Activated naive CD4-positive, alpha-beta T cell treated with anti-CD3 and anti-CD28 coated beads, Interleukin-2, amount 50 U/mL, for 72 hours (primary cell): ENCODE data around the gene ZNF260. TPM values are rescaled to one million over a fixed set of nuclear protein-coding genes. Genes with fewer than 3 reads are reported as not detected.
"Not testable (repeated sequence)": the region's sequence is repeated elsewhere in the genome, so short reads cannot be mapped to it uniquely, and the experiment has no call there.

Experiments used
- ATAC-seq, 2 donors: fragments of 150-1000 bp; cut with Tn5 transposase; 2 replicates each; pipeline ENCODE4 v1.10.0; 2021; ENCODE audit warnings: mild to moderate bottlenecking in 2 of 2, moderate library complexity in 2 of 2
- DNase-seq, 2 donors: peaks; one replicate each; pipeline ENCODE4 v3.0.0; 2021 to 2022; ENCODE audit warnings: low spot score in 2 of 2
- H3K27ac Mint-ChIP-seq, 2 donors: one replicate each; pipeline ENCODE4 v1.8.0; 2022; ENCODE audit warnings: mild to moderate bottlenecking in 2 of 2, mixed read lengths in 2 of 2
- H3K36me3 Mint-ChIP-seq, 2 donors: one replicate each; pipeline ENCODE4 v1.8.0; 2022; ENCODE audit warnings: mixed read lengths in 2 of 2
- H3K9me3 Mint-ChIP-seq, 2 donors: one replicate each; pipeline ENCODE4 v1.8.0; 2022; ENCODE audit warnings: mixed read lengths in 2 of 2
- total RNA-seq, 2 donors: library from RNA; stranded (reverse); gene quantifications; one replicate each; pipeline ENCODE4 v1.2.3, GENCODE V29; 2022

ZNF260 gene
- total RNA-seq, 2 donors from 2014 or later: 6.0 to 6.3 TPM

DNA sequence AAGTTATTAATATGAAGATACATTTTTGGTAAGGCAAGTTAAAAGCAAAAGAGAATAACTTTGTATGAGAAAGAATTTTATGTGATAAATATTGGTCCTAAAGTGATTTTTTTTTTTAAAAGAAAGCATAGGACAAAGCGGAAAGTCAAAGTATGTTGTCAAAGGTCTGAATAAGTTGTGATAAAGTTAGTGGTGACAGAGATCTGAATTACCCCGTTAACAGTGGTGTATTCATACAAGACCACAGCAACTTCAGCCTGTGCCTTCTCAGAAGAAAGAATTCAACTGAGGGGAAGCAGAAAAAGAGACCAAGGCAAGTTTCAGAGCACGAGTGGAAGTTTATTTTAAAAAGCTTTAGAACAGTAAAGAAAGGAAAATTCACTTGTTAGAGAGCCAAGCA is 19.7 kb downstream of the ZNF260 start:
- DNase-seq: no peak
- peaks cover 9 to 11% of the 10 kb centered on the region in 2 donors for H3K9me3 Mint-ChIP-seq
- peaks cover 13 to 17% of the 10 kb centered on the region in 2 donors for H3K36me3 Mint-ChIP-seq
- no peak overlapping the region for H3K27ac Mint-ChIP-seq
- no peak for ATAC-seq

DNA sequence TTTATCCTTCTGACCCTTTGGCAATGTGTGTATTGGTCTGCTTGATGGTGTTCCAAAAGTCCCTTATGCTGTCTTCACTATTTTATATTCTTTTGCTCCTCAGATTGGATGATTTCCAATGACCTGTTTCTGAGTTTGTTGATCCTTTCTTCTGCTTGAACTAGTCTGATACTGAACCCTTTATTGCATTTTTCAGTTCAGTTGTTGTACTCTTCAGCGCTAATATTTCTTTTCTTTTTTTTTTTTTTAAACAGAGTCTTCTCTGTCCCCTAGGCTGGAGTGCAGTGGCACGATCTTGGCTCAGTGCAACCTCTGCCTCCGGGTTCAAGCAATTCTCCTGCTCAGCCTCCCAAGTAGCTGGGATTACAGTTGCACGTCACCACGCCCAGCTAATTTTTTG is 26.1 kb downstream of the ZNF260 start:
- no peak for ATAC-seq
- Mint-ChIP-seq H3K27ac (no peak overlapping the region), H3K9me3 (peaks cover 24 to 28% of the 10 kb centered on the region in 2 donors), H3K36me3 (peaks cover 27 to 41% of the 10 kb centered on the region in 2 donors)
- DNase-seq: no peak

DNA sequence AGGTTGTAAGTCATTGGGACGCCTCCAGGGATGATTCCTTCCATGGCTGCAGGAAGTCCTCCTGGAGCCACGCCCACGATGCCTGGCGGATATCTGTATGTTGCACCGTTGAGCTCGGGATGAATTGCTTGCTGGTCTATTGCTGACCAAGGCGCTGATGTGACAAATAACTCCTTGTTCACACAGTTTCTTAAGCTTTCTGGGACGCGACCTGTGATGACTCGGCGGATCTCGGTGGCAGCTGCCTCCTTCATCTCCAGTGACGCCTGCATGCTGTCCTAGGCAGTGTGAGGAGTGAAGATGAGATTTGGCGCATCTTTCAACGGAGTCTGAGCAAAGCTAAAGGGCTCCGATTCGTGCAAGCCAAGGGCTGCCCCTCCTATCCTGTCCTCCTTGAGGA is 31.1 kb downstream of the ZNF260 start:
- Mint-ChIP-seq H3K27ac (no peak overlapping the region), H3K36me3 (peaks cover 27 to 31% of the 10 kb centered on the region in 2 donors), H3K9me3 (peaks cover 22 to 28% of the 10 kb centered on the region in 2 donors)
- no peak for DNase-seq
- ATAC-seq: no peak

DNA sequence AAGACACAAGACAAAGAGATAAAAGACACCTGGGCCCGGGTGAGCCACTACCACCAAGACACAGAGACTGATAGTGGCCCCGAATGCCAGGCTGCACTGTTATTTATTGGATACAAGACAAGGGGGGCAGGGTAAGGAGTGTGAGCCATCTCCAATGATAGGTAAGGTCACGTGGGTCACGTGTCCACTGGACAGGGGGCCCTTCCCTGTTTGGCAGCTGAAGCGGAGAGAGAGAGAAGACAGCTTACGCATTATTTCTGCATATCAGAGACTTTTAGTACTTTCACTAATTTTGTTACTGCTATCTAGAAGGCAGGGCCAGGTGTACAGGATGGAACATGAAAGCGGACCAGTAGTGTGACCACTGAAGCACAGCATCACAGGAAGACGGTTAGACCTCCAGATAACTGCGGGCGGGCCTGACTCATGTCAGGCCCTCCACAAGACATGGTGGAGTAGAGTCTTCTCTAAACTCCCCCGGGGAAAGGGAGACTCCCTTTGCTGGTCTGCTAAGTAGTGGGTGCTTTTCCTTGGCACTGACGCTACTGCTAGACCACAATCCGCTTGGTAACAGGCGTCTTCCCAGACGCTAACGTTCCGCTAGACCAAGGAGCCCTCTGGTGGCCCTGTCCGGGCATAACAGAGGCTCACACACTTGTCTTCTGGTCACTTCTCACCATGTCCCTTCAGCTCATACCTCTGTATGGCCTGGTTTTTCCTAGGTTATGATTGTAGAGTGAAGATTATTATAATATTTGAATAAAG is 35.2 kb downstream of the ZNF260 start:
- peak; percentile 24 to 59 for DNase-seq
- H3K9me3 Mint-ChIP-seq: peaks cover 18 to 19% of the 10 kb centered on the region in 2 donors
- not testable (repeated sequence) for ATAC-seq, H3K27ac Mint-ChIP-seq
- peaks cover 43 to 46% of the 10 kb centered on the region in 2 donors for H3K36me3 Mint-ChIP-seq

DNA sequence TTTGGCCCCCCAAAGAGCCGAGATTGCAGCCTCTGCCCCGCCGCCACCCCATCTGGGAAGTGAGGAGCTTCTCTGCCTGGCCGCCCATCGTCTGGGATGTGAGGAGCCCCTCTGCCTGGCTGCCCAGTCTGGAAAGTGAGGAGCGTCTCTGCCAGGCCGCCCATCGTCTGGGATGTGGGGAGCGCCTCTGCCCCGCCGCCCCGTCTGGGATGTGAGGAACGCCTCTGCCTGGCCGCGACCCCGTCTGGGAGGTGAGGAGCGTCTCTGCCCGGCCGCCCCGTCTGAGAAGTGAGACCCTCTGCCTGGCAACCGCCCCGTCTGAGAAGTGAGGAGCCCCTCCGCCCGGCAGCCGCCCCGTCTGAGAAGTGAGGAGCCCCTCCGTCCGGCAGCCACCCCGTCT is 37.2 kb downstream of the ZNF260 start:
- Mint-ChIP-seq H3K36me3 (peaks cover 32 to 49% of the 10 kb centered on the region in 2 donors), H3K27ac (peak overlapping the region in 1 of 2 donors; percentile 95), H3K9me3 (peaks cover 6 to 10% of the 10 kb centered on the region in 2 donors)
- not testable (repeated sequence) for DNase-seq, ATAC-seq

DNA sequence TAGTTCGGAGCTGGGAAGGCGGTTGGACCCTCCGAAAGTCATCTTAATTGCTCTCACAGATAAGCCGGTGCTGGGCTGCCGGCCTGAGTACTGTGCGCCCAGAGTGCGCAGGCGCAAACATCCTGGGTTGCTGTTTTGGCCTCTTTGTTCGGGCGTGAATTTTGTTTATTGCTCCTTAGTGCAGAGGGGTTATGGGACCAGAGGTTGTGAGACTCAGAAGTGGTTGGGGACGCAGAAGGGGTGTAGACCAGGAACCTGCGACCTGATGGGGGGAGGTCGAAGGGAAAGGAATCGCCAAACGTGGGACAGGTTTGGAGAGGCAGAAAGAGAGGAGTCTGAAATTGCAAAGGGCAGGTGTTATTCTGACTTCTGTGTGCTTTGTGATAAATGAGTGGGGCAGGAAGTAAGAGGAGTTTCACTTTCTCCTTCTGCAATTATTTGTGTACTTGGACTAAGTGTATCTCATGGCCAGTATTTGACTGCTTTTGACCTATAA is 38.1 kb downstream of the ZNF260 start:
- DNase-seq (peak in 1 of 2 donors; percentile 65), ATAC-seq (peak; percentile 28 to 55)
- Mint-ChIP-seq H3K27ac (peak overlapping the region; percentile 95 to 98), H3K9me3 (peaks cover 6 to 10% of the 10 kb centered on the region in 2 donors), H3K36me3 (peaks cover 32 to 53% of the 10 kb centered on the region in 2 donors)

DNA sequence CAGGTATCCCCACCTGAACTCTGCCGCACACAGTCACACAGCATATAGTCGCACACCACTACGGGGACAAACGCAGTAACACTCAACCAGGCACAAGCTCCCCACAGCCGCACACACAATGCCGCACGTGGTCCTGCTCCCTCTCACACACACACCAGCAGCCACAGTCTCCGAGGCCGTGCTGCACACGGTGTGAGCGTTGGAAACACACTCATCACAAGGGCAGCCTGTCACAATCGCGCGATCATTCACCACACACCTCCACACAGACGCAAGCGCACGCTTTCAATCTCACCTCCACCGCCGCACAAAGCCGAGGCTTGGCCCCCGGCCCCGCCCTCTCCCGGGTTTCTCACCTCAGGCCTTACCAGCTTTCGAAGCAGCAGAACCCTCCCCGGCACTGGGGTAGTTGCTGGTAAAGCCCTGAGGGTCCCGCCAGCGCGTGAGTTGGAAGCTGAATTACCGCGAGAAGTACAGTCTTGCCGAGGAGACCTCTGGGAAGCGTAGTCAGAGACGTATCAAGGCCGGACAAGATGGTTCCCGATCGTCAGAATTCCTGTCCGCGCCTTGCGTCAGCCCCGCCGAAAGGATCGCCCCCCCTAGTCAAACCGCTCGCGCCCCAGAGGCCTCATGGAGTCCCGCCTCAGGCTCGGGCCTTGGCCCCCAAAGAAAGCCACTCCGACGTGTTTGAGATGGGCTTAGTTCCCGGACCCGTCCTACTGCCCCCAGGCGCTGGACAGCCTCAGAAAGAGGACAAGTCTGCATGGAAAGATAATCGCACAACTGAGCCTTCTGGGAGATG is 38.8 kb downstream of the ZNF260 start, which contains the start of gene ZNF566:
TSS of gene ZNF566 (minus strand) at position 444 of the 802 bp plus-strand sequence. CDS start 13,004 bp downstream, outside the sequence.
- peak; percentile 89 to 92 for DNase-seq

DNA sequence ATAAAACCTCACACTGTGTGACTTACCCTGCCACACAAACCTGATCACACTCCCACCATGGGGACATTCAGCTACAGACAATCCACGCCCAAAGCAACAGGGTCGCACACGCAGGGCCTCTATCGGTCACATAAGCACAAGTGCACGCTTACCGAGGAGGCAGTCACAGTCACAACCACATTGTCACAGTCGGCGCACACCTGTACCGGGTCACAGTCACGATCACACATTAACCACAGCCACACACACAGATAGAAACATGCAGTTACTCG is 39.3 kb downstream of the ZNF260 start:
- Mint-ChIP-seq H3K27ac (peak overlapping the region; percentile 95 to 98), H3K9me3 (peaks cover 6 to 10% of the 10 kb centered on the region in 2 donors), H3K36me3 (peaks cover 37 to 62% of the 10 kb centered on the region in 2 donors)
- no peak for DNase-seq
- ATAC-seq: peak in 1 of 2 donors; percentile 47

More for the DNA sequence above, 38.8 kb downstream of the ZNF260 start, which contains the start of gene ZNF566:
- H3K27ac Mint-ChIP-seq: peak within 1 kb of the TSS; percentile 95 to 98
- peaks cover 6 to 10% of the 10 kb centered on the region in 2 donors for H3K9me3 Mint-ChIP-seq
- peaks cover 32 to 57% of the 10 kb centered on the region in 2 donors for H3K36me3 Mint-ChIP-seq
- peak; percentile 90 to 94 for ATAC-seq

DNA sequence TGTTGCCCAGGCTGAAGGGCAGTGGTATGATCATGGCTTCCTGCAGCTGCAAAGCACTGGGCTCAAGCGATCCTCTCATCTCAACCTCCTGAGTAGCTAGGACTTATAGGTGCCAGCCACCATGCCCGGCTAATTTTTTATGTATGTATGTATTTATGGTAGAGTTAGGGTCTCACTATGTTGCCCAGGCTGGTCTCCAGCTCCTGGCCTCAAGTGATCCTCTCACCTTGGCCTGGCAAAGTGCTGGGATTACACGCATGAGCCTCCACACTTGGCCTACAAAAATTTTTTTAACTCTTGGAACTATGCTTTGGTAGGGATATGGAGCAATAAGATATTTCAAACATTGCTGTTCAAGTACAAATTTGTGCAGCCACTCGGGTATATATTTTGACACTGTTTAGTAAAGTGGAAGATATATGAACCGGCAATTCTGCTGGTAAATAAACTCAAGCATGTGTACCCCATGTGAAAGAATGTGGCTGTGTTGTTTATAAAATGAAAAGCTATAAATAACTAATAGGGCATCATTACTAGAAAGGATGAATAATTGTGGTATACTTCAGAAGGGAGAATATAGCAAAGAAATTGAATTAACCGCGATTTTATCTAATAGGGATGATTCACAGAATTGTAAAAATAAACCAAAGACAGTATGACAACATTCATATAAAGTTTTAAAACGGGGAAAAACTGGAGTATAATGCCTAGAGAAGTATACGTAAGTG is 39.8 kb downstream of the ZNF260 start:
- peak overlapping the region; percentile 95 to 98 for H3K27ac Mint-ChIP-seq
- H3K36me3 Mint-ChIP-seq: peaks cover 42 to 67% of the 10 kb centered on the region in 2 donors
- no peak for DNase-seq
- peaks cover 9 to 14% of the 10 kb centered on the region in 2 donors for H3K9me3 Mint-ChIP-seq
- no peak for ATAC-seq

DNA sequence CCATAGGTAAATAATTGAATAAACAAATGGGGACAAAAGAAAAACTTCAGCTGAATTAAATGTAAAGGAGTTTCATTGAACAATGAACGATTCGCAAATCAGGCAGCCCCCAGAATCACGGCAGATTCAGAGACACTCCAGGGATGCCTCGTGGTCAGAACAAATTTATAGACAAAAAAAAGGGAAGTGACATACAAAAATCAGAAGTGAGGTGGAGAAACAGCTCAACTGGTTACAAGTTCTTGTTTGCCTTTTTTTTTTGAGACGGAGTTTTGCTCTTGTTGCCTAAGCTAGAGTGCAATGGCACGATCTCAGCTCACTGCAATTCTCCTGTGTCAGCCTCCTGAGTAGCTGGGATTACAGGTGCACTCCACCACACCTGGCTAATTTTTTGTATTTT is 44.4 kb downstream of the ZNF260 start:
- ATAC-seq (no peak), DNase-seq (no peak)
- H3K9me3 Mint-ChIP-seq: peaks cover 14 to 17% of the 10 kb centered on the region in 2 donors
- peaks cover 46 to 86% of the 10 kb centered on the region in 2 donors for H3K36me3 Mint-ChIP-seq
- H3K27ac Mint-ChIP-seq: no peak overlapping the region

DNA sequence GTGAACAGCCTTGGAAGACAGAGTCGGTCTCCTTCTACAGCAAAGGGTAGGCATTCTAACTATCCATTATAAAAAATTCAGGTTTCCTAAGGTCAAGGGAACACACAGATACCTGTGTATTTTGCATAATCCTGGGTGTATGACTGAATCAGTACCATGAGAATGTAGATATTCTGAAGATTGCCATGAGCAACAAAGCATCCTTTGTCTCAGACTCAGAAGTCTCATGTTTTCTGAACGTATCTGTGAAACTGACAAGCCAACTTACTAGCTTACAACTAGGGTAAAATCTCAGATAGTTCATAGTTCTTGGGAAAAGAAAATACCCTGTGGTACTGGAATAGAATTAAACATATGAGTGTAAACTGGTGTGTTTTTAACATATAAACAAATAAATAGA is 45.2 kb downstream of the ZNF260 start:
- DNase-seq (no peak), ATAC-seq (no peak)
- H3K36me3 Mint-ChIP-seq: peaks cover 47 to 89% of the 10 kb centered on the region in 2 donors
- no peak overlapping the region for H3K27ac Mint-ChIP-seq
- peaks cover 17 to 22% of the 10 kb centered on the region in 2 donors for H3K9me3 Mint-ChIP-seq

Other genes with a start within 250 kb of the ZNF260 start
- 1 to 10 TPM; 2.3 to 2.4 TPM for gene ZFP14, start 149.1 kb downstream of the ZNF260 start, total RNA-seq
- 1 to 10 TPM; 3.5 to 5.0 TPM for gene ZFP82, start 109.6 kb downstream of the ZNF260 start, total RNA-seq
- gene ZNF566, start 38.7 kb downstream of the ZNF260 start, total RNA-seq: 1 to 10 TPM; 5.0 to 5.4 TPM
- gene ZNF529, start 45.0 kb upstream of the ZNF260 start, total RNA-seq: 10 to 100 TPM; 15.6 to 26.8 TPM
- 10 to 100 TPM in 1 of 2 donors, 1 to 10 TPM in 1; 3.8 to 13.0 TPM for gene ZNF382, start 77.0 kb upstream of the ZNF260 start, total RNA-seq
- gene ZNF461, start 138.6 kb upstream of the ZNF260 start, total RNA-seq: 1 to 10 TPM; 3.2 to 4.8 TPM
- 1 to 10 TPM; 5.4 to 7.4 TPM for gene ZNF567, start 159.3 kb upstream of the ZNF260 start, total RNA-seq
- 10 to 100 TPM in 1 of 2 donors, 1 to 10 TPM in 1; 8.0 to 40.7 TPM for gene ZNF850, start 244.5 kb upstream of the ZNF260 start, total RNA-seq